Esophagus squamous epithelium (tissue), 5 donors: ENCODE measurements around the gene ZDHHC8. TPM values are rescaled to one million over a fixed set of nuclear protein-coding genes. Genes with fewer than 3 reads are reported as not detected.

ENCODE experiments used
- DNase-seq: peaks from one replicate; lab custom pipeline; 2025; lab: John Stamatoyannopoulos, UW
- H3K27ac ChIP-seq, 4 donors: fragments of 200-600 bp; sonication (generic); one replicate each; pipeline ENCODE4 v1.5.1; 2016 to 2019; ENCODE audit warnings: mild to moderate bottlenecking in 1 of 4
- H3K27me3 ChIP-seq, 4 donors: fragments of 200-600 bp; sonication (generic); 1 replicate in 3 of 4; 2 replicates in 1 of 4; pipeline versions ENCODE4 v1.5.1 to v1.6.0; 2017 to 2021; ENCODE audit warnings: antibody characterized with exemption in 1 of 4
- H3K36me3 ChIP-seq, 3 donors: fragments of 200-600 bp; sonication (generic); one replicate each; pipeline ENCODE4 v1.5.1; 2016 to 2019
- H3K4me1 ChIP-seq, 3 donors: fragments of 200-600 bp; sonication (generic); one replicate each; pipeline ENCODE4 v1.5.1; 2017 to 2019
- H3K4me3 ChIP-seq, 4 donors: fragments of 200-600 bp; sonication (generic); 1 replicate in 3 of 4; 2 replicates in 1 of 4; pipeline ENCODE4 v1.5.1; 2016 to 2019; ENCODE audit warnings: mild to moderate bottlenecking in 2 of 4, moderate library complexity in 1 of 4
- H3K9me3 ChIP-seq, 3 donors: fragments of 200-600 bp; sonication (generic); one replicate each; pipeline ENCODE4 v1.5.1; 2016 to 2019
- CTCF ChIP-seq, 6 experiments: fragments of 450-650 bp in 4 of 6; fragments of 200-600 bp in 2 of 6; sonication (generic) in 2 of 6; IDR thresholded peaks; one replicate each; pipeline ENCODE4 v1.5.1; 2016 to 2019; ENCODE audit warnings: antibody characterized with exemption in 6 of 6, mild to moderate bottlenecking in 4 of 6, moderate library complexity in 4 of 6
- POLR2A ChIP-seq, 4 donors: fragments of 450-650 bp; IDR thresholded peaks; one replicate each; pipeline ENCODE4 v1.6.1; 2017; ENCODE audit warnings: antibody characterized with exemption in 4 of 4, mild to moderate bottlenecking in 4 of 4, moderate library complexity in 3 of 4
- WGBS, 2 donors: methylation state at CpG; one replicate each; pipeline ENCODE4 v1.1.5; 2018; 5-methylcytosine and 5-hydroxymethylcytosine counted together
- intact Hi-C: fragments of 100-400 bp; cut with DNase I; formaldehyde crosslinking; loops from one replicate; pipeline ENCODE4 v1.15.0; 2022
- total RNA-seq, 4 donors: library from RNA; depleted of rRNA; stranded (reverse); fragments of >200 nt; gene quantifications; one replicate each; pipeline ENCODE4 v1.1.0, GENCODE V29; 2016
- donor health status: DM: yes; HTN: yes; CAD: no.

Gene ZDHHC8
- total RNA-seq, 4 donors from 2014 or later: 14.7 to 22.9 (median 18.6) TPM

GRCh38 chr22:20186183-20186870 lies 54.7 kb downstream of the ZDHHC8 start:
- peaks cover 0 to 26% (median 0%) of the 10 kb centered on the region in 4 donors for H3K27me3 ChIP-seq
- no peak for DNase-seq
- 47 to 67% methylated on average over 8 to 10 of the region's 10 CpGs for WGBS, 2 donors

GRCh38 chr22:20186871-20187546 lies 55.4 kb downstream of the ZDHHC8 start:
- intact Hi-C loops: no loop called here
- no peaks in the 10 kb centered on the region for H3K36me3 ChIP-seq
- H3K4me3 ChIP-seq: no peak overlapping the region
- no peaks in the 10 kb centered on the region for H3K4me1 ChIP-seq
- TF ChIP-seq POLR2A (IDR thresholded peaks at IDR 0.05) (no peak), CTCF (IDR thresholded peaks at IDR 0.05) (no peak)
- no peak overlapping the region for H3K27ac ChIP-seq
- peaks cover 0 to 19% (median 0%) of the 10 kb centered on the region in 4 donors for H3K27me3 ChIP-seq
- WGBS, 2 donors: 56 to 62% methylated on average over 5 to 6 of the region's 14 CpGs
- no peak for DNase-seq
- no peaks in the 10 kb centered on the region for H3K9me3 ChIP-seq

More at GRCh38 chr22:20186183-20186870, 54.7 kb downstream of the ZDHHC8 start:
- intact Hi-C loops: no loop called here
- Histone ChIP-seq H3K27ac (no peak overlapping the region), H3K4me3 (no peak overlapping the region), H3K9me3 (no peaks in the 10 kb centered on the region), H3K4me1 (no peaks in the 10 kb centered on the region), H3K36me3 (no peaks in the 10 kb centered on the region)
- TF ChIP-seq CTCF (IDR thresholded peaks at IDR 0.05) (no peak), POLR2A (IDR thresholded peaks at IDR 0.05) (no peak)

- WGBS, 2 donors: 80% methylated on average over 1 of the region's 12 CpGs; no CpG with 5 or more reads in 1 of the 2 donors
- Histone ChIP-seq H3K27ac (no peak overlapping the region), H3K4me3 (no peak overlapping the region), H3K36me3 (no peaks in the 10 kb centered on the region), H3K9me3 (no peaks in the 10 kb centered on the region), H3K27me3 (peaks cover 0 to 15% (median 0%) of the 10 kb centered on the region in 4 donors), H3K4me1 (no peaks in the 10 kb centered on the region)
- TF ChIP-seq CTCF (IDR thresholded peaks at IDR 0.05): no peak
- TF ChIP-seq POLR2A (IDR thresholded peaks at IDR 0.05): no peak
- intact Hi-C loops: no loop called here
- DNase-seq: no peak
These were observed 56.4 kb downstream of the ZDHHC8 start for GRCh38 chr22:20187777-20188566.

GRCh38 chr22:20188567-20188877 lies 56.9 kb downstream of the ZDHHC8 start:
- TF ChIP-seq POLR2A (IDR thresholded peaks at IDR 0.05) (no peak), CTCF (IDR thresholded peaks at IDR 0.05) (no peak)
- no peak for DNase-seq
- H3K4me1 ChIP-seq: no peaks in the 10 kb centered on the region
- H3K9me3 ChIP-seq: no peaks in the 10 kb centered on the region
- H3K36me3 ChIP-seq: no peaks in the 10 kb centered on the region
- peaks cover 0 to 15% (median 0%) of the 10 kb centered on the region in 4 donors for H3K27me3 ChIP-seq
- no peak overlapping the region for H3K27ac ChIP-seq
- WGBS, 2 donors: 100% methylated on average over 1 to 2 of the region's 6 CpGs
- intact Hi-C loops: no loop called here
- H3K4me3 ChIP-seq: no peak overlapping the region
